ENCODE data around the gene PCED1A.
A peak's percentile ranks its signal among the peaks of the same experiment; 100 is the strongest.

The PCED1A gene

DNA sequence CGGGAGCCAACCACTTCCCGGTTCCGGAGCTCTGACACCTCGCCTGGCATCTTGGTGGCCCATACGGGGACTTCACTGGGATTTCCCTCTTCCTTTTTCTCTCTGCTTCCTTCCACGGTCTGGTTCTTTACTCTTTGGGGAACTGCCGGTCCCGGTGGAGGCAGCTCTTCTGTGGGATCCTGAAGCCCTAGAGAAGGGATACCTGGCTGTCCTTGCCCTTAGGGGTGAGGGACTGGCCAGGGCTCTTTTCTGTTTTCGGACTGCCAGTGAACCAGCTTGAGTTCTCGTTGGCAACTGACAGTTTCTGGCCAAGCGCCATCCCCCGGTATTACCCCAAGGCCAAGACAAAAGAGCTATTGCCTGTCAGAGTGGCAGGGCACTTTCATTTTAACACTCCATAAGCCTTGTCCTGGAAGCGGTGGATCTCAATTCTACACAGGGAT, 39.1 kb downstream of the PCED1A start:
- DNase-seq (ENCODE audit: low read depth, low spot score), result no peak
- H3K36me3 ChIP-seq (ENCODE audit: insufficient read depth, insufficient read length, low read length), result peaks cover 24% of the 10 kb centered on the region
- peak; percentile 43; the same call in 1 of the 2 replicates for TF ChIP-seq ZNF274 (IDR thresholded peaks at IDR 0.05; ENCODE audit: low read depth, low read length)
- no peak for TF ChIP-seq SUZ12 (IDR thresholded peaks at IDR 0.05; ENCODE audit: extremely low read depth, insufficient read depth, insufficient read length)
- H3K4me3 ChIP-seq (ENCODE audit: insufficient read length, low read depth), result peak overlapping the region; percentile 90
- peaks cover 16% of the 10 kb centered on the region for H3K27me3 ChIP-seq (ENCODE audit: insufficient read depth, insufficient read length)
- no peaks in the 10 kb centered on the region for H3K4me1 ChIP-seq (ENCODE audit: insufficient read depth, insufficient read length)
- H3K9ac ChIP-seq (ENCODE audit: insufficient read length, low read depth), result peak overlapping the region; percentile 54
- no peaks in the 10 kb centered on the region for H3K9me3 ChIP-seq (ENCODE audit: insufficient read depth, low read length)

DNA sequence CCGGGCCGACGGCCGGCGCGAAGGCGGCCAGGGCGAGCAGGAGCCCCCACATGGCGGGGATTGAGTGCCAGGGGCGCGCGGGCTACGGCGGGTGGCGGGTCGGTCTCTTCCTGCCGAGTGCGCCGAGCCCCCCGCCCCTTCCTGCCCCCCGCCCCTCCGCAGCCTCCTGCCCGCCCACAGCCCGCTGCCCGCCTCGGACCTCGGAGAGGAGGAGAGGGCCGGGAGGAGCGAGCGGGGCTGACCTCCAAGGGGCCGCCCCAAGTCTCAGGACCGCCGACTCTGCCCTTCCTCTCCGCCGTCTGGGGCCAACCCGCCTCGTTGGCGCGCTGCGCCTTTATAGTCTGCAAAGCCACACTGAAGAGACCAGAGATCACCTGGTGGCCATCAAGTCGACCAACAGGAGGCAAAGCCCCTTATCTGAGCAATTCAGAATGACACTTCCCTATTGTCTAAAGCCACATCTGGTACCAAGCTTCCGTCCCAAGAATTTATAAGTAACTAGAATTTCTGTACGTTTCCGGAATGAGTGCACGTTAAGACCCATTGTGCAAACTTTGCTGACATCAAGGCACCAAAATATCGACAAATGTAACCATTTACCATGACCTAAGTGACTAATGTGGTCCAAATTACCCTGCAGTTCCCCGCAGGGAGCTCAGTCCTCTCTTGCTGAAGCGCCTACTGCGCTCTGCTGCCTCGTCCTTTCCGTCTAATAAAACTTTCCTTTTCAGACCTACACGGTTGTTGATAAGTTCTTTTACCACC, 39.8 kb downstream of the PCED1A start, which contains the start of gene CPXM1:
TSS of gene CPXM1 (minus strand) at position 107 of the 765 bp plus-strand sequence. CDS start at position 52, 55 bp downstream.
- Histone ChIP-seq H3K36me3 (ENCODE audit: insufficient read depth, insufficient read length, low read length) (peaks cover 30% of the 10 kb centered on the region), H3K4me3 (ENCODE audit: insufficient read length, low read depth) (peak within 1 kb of the TSS; percentile 90), H3K9me3 (ENCODE audit: insufficient read depth, low read length) (no peaks in the 10 kb centered on the region), H3K27me3 (ENCODE audit: insufficient read depth, insufficient read length) (peaks cover 16% of the 10 kb centered on the region), H3K4me1 (ENCODE audit: insufficient read depth, insufficient read length) (no peaks in the 10 kb centered on the region), H3K9ac (ENCODE audit: insufficient read length, low read depth) (peak within 1 kb of the TSS; percentile 98)
- peak; percentile 57 for DNase-seq (ENCODE audit: low read depth, low spot score)
- TF ChIP-seq YY1 (IDR thresholded peaks at IDR 0.05; ENCODE audit: insufficient read depth, insufficient read length), result no peak
- no peak for TF ChIP-seq ZNF274 (IDR thresholded peaks at IDR 0.05; ENCODE audit: low read depth, low read length)
- no peak for TF ChIP-seq SUZ12 (IDR thresholded peaks at IDR 0.05; ENCODE audit: extremely low read depth, insufficient read depth, insufficient read length)

DNA sequence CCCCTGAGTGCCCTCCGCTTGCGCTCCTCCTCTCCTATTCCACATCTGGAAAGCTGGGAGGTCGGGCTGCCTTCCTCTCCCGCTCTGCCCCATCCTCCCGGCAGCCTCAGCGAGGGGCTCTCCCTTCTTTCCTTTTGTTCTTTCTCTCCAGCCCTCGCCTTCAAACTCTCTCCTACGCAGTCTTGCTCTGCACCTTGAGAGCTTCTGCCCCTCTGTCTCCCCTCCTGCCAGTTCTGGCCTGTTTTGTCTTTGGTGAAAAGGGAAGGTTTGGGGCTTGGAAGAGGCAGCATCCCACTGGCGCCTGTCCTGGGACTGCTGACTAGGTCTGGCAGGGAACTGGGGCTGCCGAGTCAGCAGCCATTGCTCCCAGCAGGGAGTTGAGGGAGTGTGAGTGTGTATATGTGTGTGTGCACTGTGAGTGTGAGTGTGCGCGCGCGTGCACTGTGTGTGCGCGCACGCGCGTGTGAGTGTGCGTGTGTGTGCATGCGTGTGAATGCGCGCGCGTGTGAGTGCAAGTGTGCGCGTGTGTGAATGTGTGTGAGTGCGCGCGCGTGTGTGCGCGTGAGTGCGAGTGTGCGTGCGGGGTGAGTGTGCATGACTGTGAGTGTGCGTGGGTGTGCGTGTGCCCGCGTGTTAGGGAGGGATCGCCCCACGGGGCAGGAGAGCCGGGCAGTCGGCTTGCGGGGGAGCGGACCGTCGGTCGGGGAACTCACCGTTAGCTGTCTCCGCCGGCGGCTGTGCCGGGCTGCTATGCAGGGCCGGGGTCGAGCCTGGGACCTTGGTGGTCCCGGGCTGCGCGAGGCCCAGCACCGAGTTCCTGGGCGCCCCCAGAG, 40.6 kb downstream of the PCED1A start:
- peak overlapping the region; percentile 90 for H3K4me3 ChIP-seq (ENCODE audit: insufficient read length, low read depth)
- no peak for DNase-seq (ENCODE audit: low read depth, low spot score)

DNA sequence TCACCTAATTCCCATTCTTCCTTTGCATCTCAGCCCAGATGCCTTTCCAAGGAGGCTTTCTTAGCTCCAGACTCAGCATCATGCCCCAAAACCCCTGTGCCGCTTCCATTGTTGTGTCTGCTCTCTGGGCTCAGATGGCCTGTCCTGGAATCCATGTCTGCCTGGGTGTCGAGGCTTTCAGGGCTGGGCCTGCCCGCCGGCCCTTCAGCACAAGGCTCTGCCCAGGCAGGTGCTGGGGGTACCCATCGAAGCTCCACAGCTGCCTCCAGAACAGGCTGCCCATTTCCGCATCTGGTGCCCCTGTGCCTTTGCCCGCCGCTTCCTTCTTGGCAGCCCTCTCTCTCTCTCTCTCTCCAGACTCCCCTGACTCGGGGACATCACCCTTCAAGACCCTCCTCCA, 41.2 kb downstream of the PCED1A start:
- H3K4me1 ChIP-seq (ENCODE audit: insufficient read depth, insufficient read length), result no peaks in the 10 kb centered on the region
- no peak for DNase-seq (ENCODE audit: low read depth, low spot score)
- peaks cover 44% of the 10 kb centered on the region for H3K36me3 ChIP-seq (ENCODE audit: insufficient read depth, insufficient read length, low read length)
- peaks cover 16% of the 10 kb centered on the region for H3K27me3 ChIP-seq (ENCODE audit: insufficient read depth, insufficient read length)
- peak overlapping the region; percentile 98 for H3K9ac ChIP-seq (ENCODE audit: insufficient read length, low read depth)
- no peak for TF ChIP-seq SUZ12 (IDR thresholded peaks at IDR 0.05; ENCODE audit: extremely low read depth, insufficient read depth, insufficient read length)
- no peak for TF ChIP-seq YY1 (IDR thresholded peaks at IDR 0.05; ENCODE audit: insufficient read depth, insufficient read length)
- peak overlapping the region; percentile 90 for H3K4me3 ChIP-seq (ENCODE audit: insufficient read length, low read depth)
- H3K9me3 ChIP-seq (ENCODE audit: insufficient read depth, low read length), result no peaks in the 10 kb centered on the region

More for the DNA sequence above, 40.6 kb downstream of the PCED1A start:
- Histone ChIP-seq H3K27me3 (ENCODE audit: insufficient read depth, insufficient read length) (peaks cover 16% of the 10 kb centered on the region), H3K9ac (ENCODE audit: insufficient read length, low read depth) (peak overlapping the region; percentile 98), H3K36me3 (ENCODE audit: insufficient read depth, insufficient read length, low read length) (peaks cover 38% of the 10 kb centered on the region), H3K4me1 (ENCODE audit: insufficient read depth, insufficient read length) (no peaks in the 10 kb centered on the region), H3K9me3 (ENCODE audit: insufficient read depth, low read length) (no peaks in the 10 kb centered on the region)
- TF ChIP-seq YY1 (IDR thresholded peaks at IDR 0.05; ENCODE audit: insufficient read depth, insufficient read length) (no peak), ZNF274 (IDR thresholded peaks at IDR 0.05; ENCODE audit: low read depth, low read length) (no peak), SUZ12 (IDR thresholded peaks at IDR 0.05; ENCODE audit: extremely low read depth, insufficient read depth, insufficient read length) (no peak)

DNA sequence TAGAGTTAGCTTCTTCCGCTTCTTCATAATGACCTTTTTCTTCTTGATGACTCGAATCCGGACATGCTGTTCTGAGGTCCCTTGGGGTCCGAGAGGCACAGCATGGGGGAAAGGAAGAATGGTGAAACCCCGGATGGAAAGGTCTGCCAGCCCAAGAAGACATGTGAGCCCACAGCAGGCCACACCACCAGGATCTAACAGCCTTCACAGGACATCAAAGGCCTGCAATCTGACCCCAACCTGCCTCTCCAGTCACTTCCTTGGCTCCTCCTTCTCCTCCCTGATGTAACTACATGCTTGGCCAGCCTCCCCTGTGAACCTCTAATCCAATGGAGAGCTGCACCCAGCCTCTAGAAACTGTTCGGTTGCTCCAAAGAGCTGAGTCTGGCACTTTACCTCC, 41.6 kb downstream of the PCED1A start:
- no peak for TF ChIP-seq YY1 (IDR thresholded peaks at IDR 0.05; ENCODE audit: insufficient read depth, insufficient read length)
- no peak for TF ChIP-seq ZNF274 (IDR thresholded peaks at IDR 0.05; ENCODE audit: low read depth, low read length)
- TF ChIP-seq SUZ12 (IDR thresholded peaks at IDR 0.05; ENCODE audit: extremely low read depth, insufficient read depth, insufficient read length), result no peak
- Histone ChIP-seq H3K36me3 (ENCODE audit: insufficient read depth, insufficient read length, low read length) (peaks cover 49% of the 10 kb centered on the region), H3K9me3 (ENCODE audit: insufficient read depth, low read length) (no peaks in the 10 kb centered on the region), H3K4me1 (ENCODE audit: insufficient read depth, insufficient read length) (no peaks in the 10 kb centered on the region), H3K27me3 (ENCODE audit: insufficient read depth, insufficient read length) (peaks cover 16% of the 10 kb centered on the region), H3K4me3 (ENCODE audit: insufficient read length, low read depth) (no peak overlapping the region), H3K9ac (ENCODE audit: insufficient read length, low read depth) (no peak overlapping the region)
- DNase-seq (ENCODE audit: low read depth, low spot score), result no peak

DNA sequence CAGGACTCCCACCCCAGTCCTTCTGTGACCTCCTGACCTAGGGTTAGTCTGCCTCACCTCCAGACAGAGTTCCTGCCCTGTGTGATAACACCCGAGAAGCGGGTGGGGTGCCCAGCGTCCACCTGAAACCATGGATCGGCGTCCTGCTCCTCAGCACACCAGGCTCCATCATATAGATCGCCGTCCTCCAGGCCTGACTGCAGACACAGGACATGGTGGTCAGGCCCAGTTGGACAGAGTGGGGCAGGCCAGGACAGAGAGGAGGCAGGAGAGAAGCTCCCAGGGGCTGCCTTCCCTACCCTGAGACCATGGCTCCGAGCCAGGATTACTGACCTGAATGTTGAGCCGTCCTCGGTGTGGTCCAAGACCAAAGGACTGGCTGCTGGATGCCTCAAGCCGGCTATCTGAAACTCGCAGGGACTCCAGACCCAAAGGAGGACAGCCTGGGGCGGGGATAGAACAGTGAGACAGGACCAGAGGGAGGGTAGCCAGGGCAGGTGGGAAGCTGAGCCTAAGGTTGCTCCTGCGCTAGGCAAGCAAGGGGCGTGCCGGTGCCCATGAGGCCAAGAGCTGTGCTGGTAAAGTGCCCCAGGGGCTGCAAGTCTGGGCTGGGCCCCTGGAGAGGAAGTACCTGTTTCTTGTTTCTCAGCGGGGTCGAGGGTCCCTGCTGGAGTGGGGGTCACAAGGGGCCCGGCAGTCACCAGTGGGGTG, 42.2 kb downstream of the PCED1A start:
- Histone ChIP-seq H3K4me1 (ENCODE audit: insufficient read depth, insufficient read length) (no peaks in the 10 kb centered on the region), H3K4me3 (ENCODE audit: insufficient read length, low read depth) (no peak overlapping the region), H3K27me3 (ENCODE audit: insufficient read depth, insufficient read length) (peaks cover 16% of the 10 kb centered on the region), H3K9ac (ENCODE audit: insufficient read length, low read depth) (peak overlapping the region; percentile 42), H3K9me3 (ENCODE audit: insufficient read depth, low read length) (no peaks in the 10 kb centered on the region), H3K36me3 (ENCODE audit: insufficient read depth, insufficient read length, low read length) (peaks cover 54% of the 10 kb centered on the region)
- TF ChIP-seq YY1 (IDR thresholded peaks at IDR 0.05; ENCODE audit: insufficient read depth, insufficient read length), result no peak
- no peak for TF ChIP-seq ZNF274 (IDR thresholded peaks at IDR 0.05; ENCODE audit: low read depth, low read length)
- no peak for TF ChIP-seq SUZ12 (IDR thresholded peaks at IDR 0.05; ENCODE audit: extremely low read depth, insufficient read depth, insufficient read length)
- no peak for DNase-seq (ENCODE audit: low read depth, low spot score)

All from NT2/D1 (cell line).